GM06990 (cell line): ENCODE data around the gene HPCAL1.

Source experiments
- DNase-seq: peaks from one replicate; pipeline ENCODE4 v3.0.0-alpha.2; 2011; ENCODE audit not compliant: insufficient read length; ENCODE audit errors: extremely low read depth
- H3K27me3 ChIP-seq: replicated peaks from 2 replicates; pipeline ENCODE4 v1.6.0; 2011; ENCODE audit warnings: low read length; ENCODE audit not compliant: control insufficient read depth, insufficient read depth
- H3K36me3 ChIP-seq: 2 replicates; pipeline ENCODE4 v1.5.1; 2011; ENCODE audit warnings: low read length; ENCODE audit not compliant: control insufficient read depth, insufficient read depth
- H3K4me3 ChIP-seq: replicated peaks from 2 replicates; pipeline ENCODE4 v1.5.1; 2011; ENCODE audit warnings: low read depth, mild to moderate bottlenecking, control low read depth, low read length
- TF ChIP-seq, protein P1 (sequence below): IDR thresholded peaks from 2 replicates; pipeline ENCODE4 v1.5.1; 2011; ENCODE audit warnings: low read length, control low read depth, mild to moderate bottlenecking, inconsistent platforms; ENCODE audit not compliant: insufficient read depth, poor library complexity, severe bottlenecking

HPCAL1 gene

DNA sequence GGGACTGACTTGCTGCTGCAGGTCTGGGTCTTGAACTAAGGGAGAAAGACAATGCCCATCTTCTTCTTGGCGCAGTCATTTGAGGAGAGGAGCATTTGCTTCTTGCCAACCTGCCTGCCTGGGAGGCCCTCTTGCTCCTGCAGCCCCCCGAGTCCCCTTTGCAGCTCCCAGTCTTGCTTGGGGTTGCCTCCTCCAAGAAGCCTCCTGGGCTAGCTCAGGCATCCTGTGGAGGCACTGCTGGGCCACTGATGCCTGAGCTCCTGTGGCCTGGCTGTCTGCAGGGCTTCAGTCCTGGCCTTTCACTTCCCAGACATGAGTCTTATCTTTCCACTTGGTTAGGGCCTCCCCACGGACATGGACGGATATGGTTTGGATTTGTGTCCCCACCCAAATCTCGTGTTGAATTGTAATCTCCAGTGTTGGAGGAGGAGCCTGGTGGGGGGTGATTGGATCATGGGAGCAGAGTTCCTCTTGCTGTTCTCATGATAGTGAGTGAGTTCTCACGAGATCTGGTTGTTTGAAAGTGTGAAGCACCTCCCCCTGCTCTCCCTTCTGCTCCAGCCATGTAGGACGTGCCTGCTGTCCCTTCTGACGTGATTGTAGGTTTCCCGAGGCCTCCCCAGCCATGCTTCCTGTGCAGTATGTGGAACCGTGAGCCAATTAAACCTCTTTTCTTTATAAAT is 17.3 kb downstream of the HPCAL1 start:
- Histone ChIP-seq H3K27me3 (no peaks in the 10 kb centered on the region), H3K36me3 (no peaks in the 10 kb centered on the region), H3K4me3 (no peak overlapping the region)
- TF ChIP-seq, protein P1, sequence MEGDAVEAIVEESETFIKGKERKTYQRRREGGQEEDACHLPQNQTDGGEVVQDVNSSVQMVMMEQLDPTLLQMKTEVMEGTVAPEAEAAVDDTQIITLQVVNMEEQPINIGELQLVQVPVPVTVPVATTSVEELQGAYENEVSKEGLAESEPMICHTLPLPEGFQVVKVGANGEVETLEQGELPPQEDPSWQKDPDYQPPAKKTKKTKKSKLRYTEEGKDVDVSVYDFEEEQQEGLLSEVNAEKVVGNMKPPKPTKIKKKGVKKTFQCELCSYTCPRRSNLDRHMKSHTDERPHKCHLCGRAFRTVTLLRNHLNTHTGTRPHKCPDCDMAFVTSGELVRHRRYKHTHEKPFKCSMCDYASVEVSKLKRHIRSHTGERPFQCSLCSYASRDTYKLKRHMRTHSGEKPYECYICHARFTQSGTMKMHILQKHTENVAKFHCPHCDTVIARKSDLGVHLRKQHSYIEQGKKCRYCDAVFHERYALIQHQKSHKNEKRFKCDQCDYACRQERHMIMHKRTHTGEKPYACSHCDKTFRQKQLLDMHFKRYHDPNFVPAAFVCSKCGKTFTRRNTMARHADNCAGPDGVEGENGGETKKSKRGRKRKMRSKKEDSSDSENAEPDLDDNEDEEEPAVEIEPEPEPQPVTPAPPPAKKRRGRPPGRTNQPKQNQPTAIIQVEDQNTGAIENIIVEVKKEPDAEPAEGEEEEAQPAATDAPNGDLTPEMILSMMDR: no peak
- no peak for DNase-seq

- H3K27me3 ChIP-seq: no peaks in the 10 kb centered on the region
- TF ChIP-seq, protein P1: no peak
Measured at GRCh38 chr2:10320575-10320931, 17.8 kb downstream of the HPCAL1 start.

DNA sequence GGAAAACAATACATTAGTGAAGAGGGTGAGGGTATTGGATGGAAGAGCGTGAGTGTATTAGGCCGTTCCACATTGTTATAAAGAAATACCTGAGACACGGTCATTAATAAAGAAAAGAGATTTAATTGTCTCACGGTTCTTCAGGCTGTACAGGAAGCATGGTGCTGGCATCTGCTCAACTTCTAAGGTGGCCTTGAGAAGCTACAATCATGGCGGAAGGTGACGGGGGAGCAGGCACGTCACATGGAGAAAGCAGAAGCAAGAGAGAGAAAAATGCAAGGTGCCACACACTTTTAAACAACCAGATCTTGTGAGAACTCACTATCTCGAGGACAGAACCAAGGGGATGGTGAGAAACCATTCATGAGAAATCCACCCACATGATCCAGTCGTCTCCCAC is 18.2 kb downstream of the HPCAL1 start:
- no peaks in the 10 kb centered on the region for H3K27me3 ChIP-seq
- H3K4me3 ChIP-seq: no peak overlapping the region
- DNase-seq: no peak
- TF ChIP-seq, protein P1: no peak
- H3K36me3 ChIP-seq: no peaks in the 10 kb centered on the region

More at GRCh38 chr2:10320575-10320931, 17.8 kb downstream of the HPCAL1 start:
- Histone ChIP-seq H3K4me3 (no peak overlapping the region), H3K36me3 (no peaks in the 10 kb centered on the region)
- DNase-seq: no peak

DNA sequence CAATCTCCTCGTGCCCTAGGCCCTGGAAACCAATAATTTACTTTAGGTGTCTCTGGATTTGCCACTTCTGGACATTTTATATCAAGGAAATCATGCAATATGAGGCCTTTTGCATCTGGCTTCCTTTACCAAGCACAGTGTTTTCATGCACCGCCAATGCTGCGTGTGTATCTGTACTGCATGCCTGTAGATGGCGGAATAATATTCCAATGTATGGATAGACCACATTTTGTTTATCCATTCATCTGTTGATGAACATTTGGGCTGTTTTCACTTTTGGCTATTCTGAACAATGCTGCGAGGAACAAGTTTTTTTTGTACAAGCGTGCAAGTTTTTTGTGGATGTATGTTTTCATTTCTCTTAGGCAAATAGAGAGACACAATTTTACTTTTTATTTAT is 18.9 kb downstream of the HPCAL1 start:
- TF ChIP-seq, protein P1: no peak
- no peak for DNase-seq
- no peaks in the 10 kb centered on the region for H3K36me3 ChIP-seq
- H3K27me3 ChIP-seq: no peaks in the 10 kb centered on the region
- H3K4me3 ChIP-seq: no peak overlapping the region

- H3K27me3 ChIP-seq: no peaks in the 10 kb centered on the region
- H3K4me3 ChIP-seq: no peak overlapping the region
- DNase-seq: no peak
- TF ChIP-seq, protein P1: no peak
- no peaks in the 10 kb centered on the region for H3K36me3 ChIP-seq
Measured at GRCh38 chr2:10322481-10322880, 19.8 kb downstream of the HPCAL1 start.

DNA sequence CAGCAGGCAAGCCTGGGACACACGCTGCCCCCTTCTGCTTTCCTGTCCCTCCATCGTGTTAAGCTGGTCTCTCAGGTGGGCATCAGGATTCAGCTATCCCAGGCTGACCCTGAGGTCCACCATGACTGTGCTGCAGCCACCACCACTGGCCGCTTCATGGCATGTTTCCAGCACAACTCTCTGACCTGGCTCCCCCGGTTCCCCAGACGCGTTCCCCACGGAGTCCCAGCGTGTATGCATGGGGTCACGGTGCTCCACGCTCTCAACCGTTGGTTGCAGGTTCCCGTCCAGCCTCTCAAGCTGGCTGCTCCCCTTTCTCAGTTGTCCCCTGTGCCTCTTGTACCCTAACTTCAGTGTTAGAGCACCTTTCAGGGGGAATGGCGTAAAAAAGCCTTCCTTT is 20.3 kb downstream of the HPCAL1 start:
- no peak overlapping the region for H3K4me3 ChIP-seq
- H3K36me3 ChIP-seq: no peaks in the 10 kb centered on the region
- TF ChIP-seq, protein P1: no peak
- no peak for DNase-seq
- H3K27me3 ChIP-seq: no peaks in the 10 kb centered on the region
